CD14-positive monocyte (primary cell): Measurements from ENCODE around the gene DAPK1. TPM values are rescaled to one million over a fixed set of nuclear protein-coding genes. Genes with fewer than 3 reads are reported as not detected.

Source experiments
- DNase-seq, 3 donors: peaks; one replicate each; pipeline ENCODE4 v3.0.0-alpha.2; 2011 to 2022
- H2AFZ ChIP-seq: 2 replicates; pipeline ENCODE4 v1.6.0; 2012; ENCODE audit warnings: mild to moderate bottlenecking, low read depth, low read length, inconsistent platforms; ENCODE audit not compliant: insufficient read depth, poor library complexity, severe bottlenecking
- H3K27ac ChIP-seq, 2 donors: 1 replicate in 1 of 2; 2 replicates in 1 of 2; pipeline ENCODE4 v1.5.1; 2012 to 2013; ENCODE audit warnings: low read length in 2 of 2, control low read depth in 1 of 2, inconsistent platforms in 1 of 2, low read depth in 1 of 2, mild to moderate bottlenecking in 1 of 2
- H3K27me3 ChIP-seq, 2 donors: one replicate each; pipeline versions ENCODE4 v1.6.0 to v1.6.1; 2011 to 2013; ENCODE audit warnings: low read length in 2 of 2; ENCODE audit not compliant: control insufficient read depth in 2 of 2, insufficient read depth in 2 of 2
- H3K36me3 ChIP-seq, 2 donors: replicated peaks in 1 of 2; 1 replicate in 1 of 2; 2 replicates in 1 of 2; pipeline versions ENCODE4 v1.5.1 to v1.6.1; 2012 to 2013; ENCODE audit warnings: low read length in 2 of 2, control low read depth in 1 of 2, inconsistent platforms in 1 of 2, mild to moderate bottlenecking in 1 of 2; ENCODE audit not compliant: insufficient read depth in 2 of 2, control insufficient read depth in 1 of 2
- H3K4me1 ChIP-seq, 2 donors: 1 replicate in 1 of 2; 2 replicates in 1 of 2; pipeline versions ENCODE4 v1.5.1 to v1.6.1; 2012 to 2013; ENCODE audit warnings: low read length in 2 of 2, control low read depth in 1 of 2, inconsistent platforms in 1 of 2, mild to moderate bottlenecking in 1 of 2, moderate library complexity in 1 of 2; ENCODE audit not compliant: insufficient read depth in 2 of 2, control insufficient read depth in 1 of 2
- H3K4me2 ChIP-seq: replicated peaks from 2 replicates; pipeline ENCODE3; 2012; ENCODE audit warnings: low read length, moderate library complexity, mild to moderate bottlenecking; ENCODE audit not compliant: poor library complexity, severe bottlenecking; ENCODE audit errors: extremely low read depth
- H3K4me3 ChIP-seq, 3 experiments: fragments of 200-600 bp in 1 of 3; sonication (generic) in 1 of 3; replicated peaks in 1 of 3; 1 replicate in 2 of 3; 2 replicates in 1 of 3; pipeline ENCODE4 v1.5.1; 2011 to 2013; ENCODE audit warnings: low read length in 3 of 3, mild to moderate bottlenecking in 3 of 3, control low read depth in 2 of 3, low read depth in 2 of 3, inconsistent platforms in 1 of 3, moderate library complexity in 1 of 3
- H3K79me2 ChIP-seq: 2 replicates; pipeline ENCODE4 v1.6.0; 2012; ENCODE audit warnings: mild to moderate bottlenecking, control low read depth, inconsistent platforms, low read length, moderate library complexity; ENCODE audit not compliant: insufficient read depth
- H3K9ac ChIP-seq: 2 replicates; pipeline ENCODE4 v1.6.0; 2017; ENCODE audit warnings: low read length, mild to moderate bottlenecking; ENCODE audit not compliant: insufficient read depth, poor library complexity, severe bottlenecking
- H3K9me3 ChIP-seq, 2 donors: replicated peaks in 1 of 2; 1 replicate in 1 of 2; 2 replicates in 1 of 2; pipeline versions ENCODE4 v1.5.1 to v1.6.1; 2012 to 2013; ENCODE audit warnings: low read length in 2 of 2, control low read depth in 1 of 2; ENCODE audit not compliant: control insufficient read depth in 1 of 2, insufficient read depth in 1 of 2
- H4K20me1 ChIP-seq: 2 replicates; pipeline ENCODE4 v1.6.0; 2012; ENCODE audit warnings: mild to moderate bottlenecking, low read length, control low read depth, moderate library complexity; ENCODE audit not compliant: insufficient read depth
- H3K27ac Mint-ChIP-seq, 7 donors: one replicate each; pipeline ENCODE4 v1.8.0; 2020; ENCODE audit warnings: mild to moderate bottlenecking in 7 of 7, mixed read lengths in 7 of 7, moderate library complexity in 6 of 7, inconsistent platforms in 2 of 7
- H3K27me3 Mint-ChIP-seq, 3 donors: one replicate each; pipeline ENCODE4 v1.8.0; 2021 to 2022; ENCODE audit warnings: low read depth in 3 of 3, mild to moderate bottlenecking in 3 of 3, mixed read lengths in 3 of 3, moderate library complexity in 3 of 3, inconsistent platforms in 1 of 3
- H3K36me3 Mint-ChIP-seq, 2 donors: one replicate each; pipeline ENCODE4 v1.8.0; 2020; ENCODE audit warnings: mixed read lengths in 2 of 2, inconsistent platforms in 1 of 2, mild to moderate bottlenecking in 1 of 2
- H3K4me1 Mint-ChIP-seq: one replicate; pipeline ENCODE4 v1.8.0; 2020; ENCODE audit warnings: mild to moderate bottlenecking, mixed read lengths
- H3K4me3 Mint-ChIP-seq, 2 donors: one replicate each; pipeline ENCODE4 v1.8.0; 2020; ENCODE audit warnings: mild to moderate bottlenecking in 2 of 2, mixed read lengths in 2 of 2, moderate library complexity in 1 of 2
- H3K9me3 Mint-ChIP-seq, 7 donors: one replicate each; pipeline ENCODE4 v1.8.0; 2020 to 2022; ENCODE audit warnings: mixed read lengths in 7 of 7, mild to moderate bottlenecking in 6 of 7, moderate library complexity in 6 of 7, inconsistent platforms in 2 of 7
- WGBS: methylation state at CpG from one replicate; pipeline ENCODE4 v1.1.5; 2013; ENCODE audit warnings: missing lambda C conversion rate; ENCODE audit not compliant: insufficient coverage; 5-methylcytosine and 5-hydroxymethylcytosine counted together
- intact Hi-C, 2 donors: fragments of 100-400 bp; cut with micrococcal nuclease; formaldehyde crosslinking; loops; one replicate each; pipeline versions ENCODE4 v1.15.0 to v1.15.1; 2023
- polyA plus RNA-seq, 3 donors: library from polyadenylated mRNA; depleted of rRNA in 1 of 3; unstranded in 2 of 3; stranded (reverse) in 1 of 3; fragments of 300-500 nt in 2 of 3; fragments of >200 nt in 1 of 3; fragmentation: Illumina TruSeq in 2 of 3; gene quantifications; 1 replicate in 2 of 3; 2 replicates in 1 of 3; pipeline ENCODE4 v1.2.3, GENCODE V29; 2012 to 2021
- TF ChIP-seq, protein P1 (sequence below): fragments of 200-600 bp; IDR thresholded peaks from one replicate; pipeline ENCODE4 v1.8.0; 2022; ENCODE audit warnings: antibody characterized with exemption, mild to moderate bottlenecking

Gene DAPK1
- polyA plus RNA-seq, 3 donors = 24.1 to 102 (median 44.4) TPM

DNA sequence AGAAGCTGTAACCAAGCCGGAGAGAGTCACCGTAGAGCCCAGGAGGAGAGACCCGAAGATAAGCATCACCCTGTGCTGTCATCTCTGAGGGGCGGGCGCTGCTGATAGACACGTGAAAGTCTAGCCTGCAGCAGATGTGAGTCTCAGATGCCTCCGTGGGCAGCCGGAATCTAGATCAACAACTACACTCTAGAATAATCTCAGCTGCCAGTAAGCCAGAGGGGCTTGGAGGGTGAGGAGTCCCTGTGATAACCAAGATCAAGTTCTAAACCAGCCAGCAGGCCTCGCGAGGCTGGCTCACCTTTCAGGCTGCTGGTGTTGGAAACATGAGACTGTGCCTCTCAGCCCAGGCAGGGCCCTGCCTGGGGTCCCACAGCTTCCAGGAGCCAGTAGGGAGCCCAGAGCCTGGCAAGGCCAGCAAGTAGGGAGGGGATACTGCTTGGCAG, 54.1 kb downstream of the DAPK1 start:
- no peak overlapping the region for H3K4me3 ChIP-seq
- H3K9me3 ChIP-seq = no peaks in the 10 kb centered on the region
- no peak overlapping the region for H2AFZ ChIP-seq
- H3K36me3 ChIP-seq = peaks cover 3 to 18% of the 10 kb centered on the region in 2 donors
- no peak overlapping the region for H3K4me2 ChIP-seq
- Mint-ChIP-seq H3K36me3 (peaks cover 24 to 36% of the 10 kb centered on the region in 2 donors), H3K27ac (peak overlapping the region in 4 of 7 donors; percentile 11 to 63 (median 52)), H3K27me3 (peaks cover 0 to 3% (median 1%) of the 10 kb centered on the region in 3 donors), H3K9me3 (peaks cover 0 to 5% (median 3%) of the 10 kb centered on the region in 7 donors), H3K4me3 (no peak overlapping the region), H3K4me1 (peaks cover 31% of the 10 kb centered on the region)
- H3K79me2 ChIP-seq = peaks cover 20% of the 10 kb centered on the region
- 97% methylated on average over 5 of the region's 10 CpGs for WGBS
- peaks cover 34 to 35% of the 10 kb centered on the region in 2 donors for H3K4me1 ChIP-seq
- TF ChIP-seq, protein P1, sequence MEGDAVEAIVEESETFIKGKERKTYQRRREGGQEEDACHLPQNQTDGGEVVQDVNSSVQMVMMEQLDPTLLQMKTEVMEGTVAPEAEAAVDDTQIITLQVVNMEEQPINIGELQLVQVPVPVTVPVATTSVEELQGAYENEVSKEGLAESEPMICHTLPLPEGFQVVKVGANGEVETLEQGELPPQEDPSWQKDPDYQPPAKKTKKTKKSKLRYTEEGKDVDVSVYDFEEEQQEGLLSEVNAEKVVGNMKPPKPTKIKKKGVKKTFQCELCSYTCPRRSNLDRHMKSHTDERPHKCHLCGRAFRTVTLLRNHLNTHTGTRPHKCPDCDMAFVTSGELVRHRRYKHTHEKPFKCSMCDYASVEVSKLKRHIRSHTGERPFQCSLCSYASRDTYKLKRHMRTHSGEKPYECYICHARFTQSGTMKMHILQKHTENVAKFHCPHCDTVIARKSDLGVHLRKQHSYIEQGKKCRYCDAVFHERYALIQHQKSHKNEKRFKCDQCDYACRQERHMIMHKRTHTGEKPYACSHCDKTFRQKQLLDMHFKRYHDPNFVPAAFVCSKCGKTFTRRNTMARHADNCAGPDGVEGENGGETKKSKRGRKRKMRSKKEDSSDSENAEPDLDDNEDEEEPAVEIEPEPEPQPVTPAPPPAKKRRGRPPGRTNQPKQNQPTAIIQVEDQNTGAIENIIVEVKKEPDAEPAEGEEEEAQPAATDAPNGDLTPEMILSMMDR = no peak
- DNase-seq = no peak
- intact Hi-C loops = loop anchor here (10.0 kb wide), 4 partner anchors 47 to 217 kb away; no protein-coding TSS in a partner anchor
- H3K27ac ChIP-seq = no peak overlapping the region
- no peak overlapping the region for H3K9ac ChIP-seq
- no peaks in the 10 kb centered on the region for H3K27me3 ChIP-seq
- peaks cover 24% of the 10 kb centered on the region for H4K20me1 ChIP-seq

DNA sequence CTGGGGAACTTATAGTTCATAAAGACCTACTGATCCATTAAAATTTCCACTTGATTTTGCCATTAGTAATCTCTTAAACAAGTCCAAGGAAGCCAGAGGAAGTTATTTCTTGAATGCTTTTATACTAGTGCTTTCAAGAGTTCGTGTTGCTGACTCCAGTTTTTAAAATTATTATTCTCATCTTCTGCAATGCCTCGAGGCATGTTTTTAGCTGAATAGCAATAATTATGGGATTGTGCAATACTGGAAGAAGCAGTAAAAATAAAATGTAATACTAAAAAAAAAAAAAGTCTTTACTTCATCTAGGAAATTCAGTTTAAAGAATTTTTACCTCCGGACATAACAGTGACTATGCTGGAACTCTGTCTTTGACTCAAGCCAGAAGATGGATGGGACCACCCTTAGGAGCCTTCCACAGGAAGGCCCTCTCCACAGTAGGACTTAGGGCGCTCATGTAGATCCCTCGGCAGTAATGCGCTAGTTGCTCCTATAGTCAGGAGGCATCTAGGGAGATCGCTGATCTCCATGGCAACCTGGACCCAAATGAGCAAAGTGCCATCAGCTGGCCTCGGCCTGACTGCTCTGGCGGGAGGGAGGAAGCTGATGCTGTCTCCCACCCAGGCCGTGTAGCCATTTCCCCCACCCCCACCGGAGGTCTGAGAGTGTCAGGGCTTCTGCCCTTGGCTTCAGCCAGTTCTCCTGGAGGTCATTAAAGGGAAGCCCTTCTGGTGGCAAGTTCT, 56.7 kb downstream of the DAPK1 start:
- peak; percentile 24 to 56 (median 38) for DNase-seq
- H2AFZ ChIP-seq = peak overlapping the region; percentile 5
- peaks cover 12% of the 10 kb centered on the region for H4K20me1 ChIP-seq
- TF ChIP-seq, protein P1 = no peak
- H3K9me3 ChIP-seq = no peaks in the 10 kb centered on the region
- H3K27me3 ChIP-seq = no peaks in the 10 kb centered on the region
- peaks cover 0 to 18% of the 10 kb centered on the region in 2 donors for H3K36me3 ChIP-seq
- H3K4me2 ChIP-seq = peak overlapping the region; percentile 40
- peaks cover 40 to 49% of the 10 kb centered on the region in 2 donors for H3K4me1 ChIP-seq
- peaks cover 0 to 2% (median 0%) of the 10 kb centered on the region in 7 donors for H3K9me3 Mint-ChIP-seq
- peaks cover 41% of the 10 kb centered on the region for H3K79me2 ChIP-seq
- WGBS = 67% methylated on average over 1 of the region's 11 CpGs
- H3K4me3 ChIP-seq = peak overlapping the region in 1 of 3 experiments; percentile 37
- H3K4me3 Mint-ChIP-seq = peak overlapping the region; percentile 20 to 64
- peaks cover 0 to 5% (median 1%) of the 10 kb centered on the region in 3 donors for H3K27me3 Mint-ChIP-seq
- H3K27ac Mint-ChIP-seq = peak overlapping the region; percentile 93 to 98 (median 96)
- H3K4me1 Mint-ChIP-seq = peaks cover 48% of the 10 kb centered on the region
- H3K36me3 Mint-ChIP-seq = peaks cover 16 to 28% of the 10 kb centered on the region in 2 donors
- H3K9ac ChIP-seq = peak overlapping the region; percentile 68
- H3K27ac ChIP-seq = peak overlapping the region; percentile 88 to 96
- intact Hi-C loops = loop anchor here (10.0 kb wide), 4 partner anchors 50 to 220 kb away; no protein-coding TSS in a partner anchor
